ENCODE results near the gene CAMK1D.

The CAMK1D gene

DNA sequence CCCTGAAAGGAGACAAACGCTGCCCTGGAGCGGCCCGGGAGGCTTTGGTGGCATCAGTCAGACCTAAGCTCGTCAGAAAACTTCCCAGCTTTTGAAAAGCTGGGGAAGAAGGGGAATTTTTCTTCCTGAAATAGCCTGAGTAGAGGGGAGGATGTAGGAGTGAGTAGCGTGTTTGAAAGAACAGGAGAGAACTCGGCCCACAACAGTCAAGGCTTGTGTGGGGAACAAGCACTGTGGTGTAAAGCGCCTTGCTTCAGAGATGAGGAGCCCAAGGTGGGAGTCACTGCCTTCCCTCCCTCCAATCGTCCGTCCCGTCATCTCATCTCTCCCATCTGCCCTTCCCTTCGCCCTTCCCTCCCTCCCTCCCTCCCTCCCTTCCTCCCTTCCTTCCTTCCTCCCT is 273.3 kb downstream of the CAMK1D start:
- no peaks in the 10 kb centered on the region for H4K20me1 ChIP-seq (ENCODE audit: control insufficient read depth, insufficient read depth, low read depth, low read length)
- TF ChIP-seq, protein P1, sequence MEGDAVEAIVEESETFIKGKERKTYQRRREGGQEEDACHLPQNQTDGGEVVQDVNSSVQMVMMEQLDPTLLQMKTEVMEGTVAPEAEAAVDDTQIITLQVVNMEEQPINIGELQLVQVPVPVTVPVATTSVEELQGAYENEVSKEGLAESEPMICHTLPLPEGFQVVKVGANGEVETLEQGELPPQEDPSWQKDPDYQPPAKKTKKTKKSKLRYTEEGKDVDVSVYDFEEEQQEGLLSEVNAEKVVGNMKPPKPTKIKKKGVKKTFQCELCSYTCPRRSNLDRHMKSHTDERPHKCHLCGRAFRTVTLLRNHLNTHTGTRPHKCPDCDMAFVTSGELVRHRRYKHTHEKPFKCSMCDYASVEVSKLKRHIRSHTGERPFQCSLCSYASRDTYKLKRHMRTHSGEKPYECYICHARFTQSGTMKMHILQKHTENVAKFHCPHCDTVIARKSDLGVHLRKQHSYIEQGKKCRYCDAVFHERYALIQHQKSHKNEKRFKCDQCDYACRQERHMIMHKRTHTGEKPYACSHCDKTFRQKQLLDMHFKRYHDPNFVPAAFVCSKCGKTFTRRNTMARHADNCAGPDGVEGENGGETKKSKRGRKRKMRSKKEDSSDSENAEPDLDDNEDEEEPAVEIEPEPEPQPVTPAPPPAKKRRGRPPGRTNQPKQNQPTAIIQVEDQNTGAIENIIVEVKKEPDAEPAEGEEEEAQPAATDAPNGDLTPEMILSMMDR (IDR thresholded peaks at IDR 0.05; ENCODE audit: low read depth, low read length, poor library complexity, severe bottlenecking) = no peak
- no peak for TF ChIP-seq EZH2phosphoT487 (IDR thresholded peaks at IDR 0.05; ENCODE audit: borderline replicate concordance, low read length)
- no peaks in the 10 kb centered on the region for H3K27me3 ChIP-seq (ENCODE audit: control insufficient read depth, low read length)
- no peaks in the 10 kb centered on the region for H3F3A ChIP-seq (ENCODE audit: control insufficient read depth, insufficient read depth)
- peaks cover 34% of the 10 kb centered on the region for H3K79me2 ChIP-seq (ENCODE audit: control insufficient read depth, low read length)
- H3K36me3 ChIP-seq (ENCODE audit: control insufficient read depth, low read length) = no peaks in the 10 kb centered on the region
- H3K27ac ChIP-seq (ENCODE audit: low read depth, low read length) = no peak overlapping the region
- H3K4me1 ChIP-seq (ENCODE audit: control insufficient read depth, low read length) = peaks cover 3% of the 10 kb centered on the region; the same call in 1 of the 2 replicates
- no peak overlapping the region for H3K4me3 ChIP-seq (ENCODE audit: low read length)
- no peaks in the 10 kb centered on the region for H3K9me2 ChIP-seq (replicated peaks; ENCODE audit: control insufficient read depth, low read length)
- H3K9me3 ChIP-seq (ENCODE audit: control insufficient read depth, insufficient read depth, low read length) = no peaks in the 10 kb centered on the region; the same call in 1 of the 2 replicates
- no peak overlapping the region for H3K4me2 ChIP-seq (ENCODE audit: low read length)

DNA sequence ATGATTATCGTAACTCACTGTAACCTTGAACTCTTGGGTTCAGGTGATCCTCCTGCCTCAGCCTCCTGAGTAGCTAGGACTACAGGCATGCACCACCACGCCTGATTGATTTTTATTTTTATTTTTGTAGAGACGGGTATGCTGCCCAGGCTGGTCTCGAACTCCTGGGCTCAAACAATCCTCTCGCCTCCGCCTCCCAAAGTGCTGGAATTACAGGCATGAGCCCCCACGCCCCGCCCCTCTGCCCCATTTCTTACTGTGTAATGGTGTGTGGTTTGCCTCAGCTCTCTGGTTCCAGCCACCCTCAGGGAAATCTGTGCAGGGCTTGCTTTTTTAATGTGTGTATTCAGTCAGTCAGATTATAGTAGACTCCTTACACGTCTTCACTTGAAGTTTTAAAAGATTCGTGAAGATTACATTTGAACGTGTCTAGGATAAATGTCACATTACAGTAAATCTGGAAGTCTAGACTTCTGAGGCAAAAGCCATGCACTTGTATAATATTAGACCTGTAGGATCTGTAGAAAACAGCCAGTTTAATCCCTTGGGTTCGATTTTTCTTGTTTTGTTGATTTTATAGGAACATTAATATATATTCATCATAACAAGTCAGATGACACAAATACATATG is 276.2 kb downstream of the CAMK1D start:
- no peaks in the 10 kb centered on the region for H3K9me2 ChIP-seq (replicated peaks; ENCODE audit: control insufficient read depth, low read length)
- H3F3A ChIP-seq (ENCODE audit: control insufficient read depth, insufficient read depth) = no peaks in the 10 kb centered on the region
- no peaks in the 10 kb centered on the region for H3K27me3 ChIP-seq (ENCODE audit: control insufficient read depth, low read length)
- H3K9me3 ChIP-seq (ENCODE audit: control insufficient read depth, insufficient read depth, low read length) = no peaks in the 10 kb centered on the region; the same call in 1 of the 2 replicates
- no peaks in the 10 kb centered on the region for H3K4me1 ChIP-seq (ENCODE audit: control insufficient read depth, low read length)
- H3K4me2 ChIP-seq (ENCODE audit: low read length) = no peak overlapping the region
- H4K20me1 ChIP-seq (ENCODE audit: control insufficient read depth, insufficient read depth, low read depth, low read length) = no peaks in the 10 kb centered on the region
- TF ChIP-seq, protein P1 (IDR thresholded peaks at IDR 0.05; ENCODE audit: low read depth, low read length, poor library complexity, severe bottlenecking) = no peak
- no peak for TF ChIP-seq EZH2phosphoT487 (IDR thresholded peaks at IDR 0.05; ENCODE audit: borderline replicate concordance, low read length)
- H3K79me2 ChIP-seq (ENCODE audit: control insufficient read depth, low read length) = peaks cover 42% of the 10 kb centered on the region
- H3K36me3 ChIP-seq (ENCODE audit: control insufficient read depth, low read length) = no peaks in the 10 kb centered on the region
- no peak overlapping the region for H3K4me3 ChIP-seq (ENCODE audit: low read length)
- no peak overlapping the region for H3K27ac ChIP-seq (ENCODE audit: low read depth, low read length)

DNA sequence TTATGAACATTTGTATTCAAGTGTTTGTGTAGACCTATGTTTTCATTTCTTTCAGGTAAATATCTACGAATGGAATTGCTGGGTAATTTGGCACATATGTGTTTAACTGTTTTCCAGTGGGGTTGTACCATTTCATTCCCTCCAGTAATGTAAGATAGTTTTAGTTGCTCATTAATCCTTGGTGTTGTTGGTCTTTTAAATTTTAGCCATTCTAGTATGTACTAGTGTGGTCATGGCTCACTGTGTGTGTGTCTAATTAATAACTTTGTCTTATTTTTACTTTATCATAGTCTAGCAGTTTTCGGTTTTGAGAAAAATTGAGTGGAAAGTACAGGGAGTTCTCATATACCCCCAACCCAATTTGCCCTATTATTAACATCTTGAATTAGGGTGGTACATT is 278.8 kb downstream of the CAMK1D start:
- TF ChIP-seq EZH2phosphoT487 (IDR thresholded peaks at IDR 0.05; ENCODE audit: borderline replicate concordance, low read length) = no peak
- TF ChIP-seq, protein P1 (IDR thresholded peaks at IDR 0.05; ENCODE audit: low read depth, low read length, poor library complexity, severe bottlenecking) = no peak
- no peaks in the 10 kb centered on the region for H3K27me3 ChIP-seq (ENCODE audit: control insufficient read depth, low read length)
- H3K79me2 ChIP-seq (ENCODE audit: control insufficient read depth, low read length) = peaks cover 32% of the 10 kb centered on the region
- no peak overlapping the region for H3K27ac ChIP-seq (ENCODE audit: low read depth, low read length)
- no peaks in the 10 kb centered on the region for H3K9me2 ChIP-seq (replicated peaks; ENCODE audit: control insufficient read depth, low read length)
- no peaks in the 10 kb centered on the region for H3K36me3 ChIP-seq (ENCODE audit: control insufficient read depth, low read length)
- H3K4me1 ChIP-seq (ENCODE audit: control insufficient read depth, low read length) = no peaks in the 10 kb centered on the region
- no peak overlapping the region for H3K4me3 ChIP-seq (ENCODE audit: low read length)
- H3K9me3 ChIP-seq (ENCODE audit: control insufficient read depth, insufficient read depth, low read length) = no peaks in the 10 kb centered on the region
- H4K20me1 ChIP-seq (ENCODE audit: control insufficient read depth, insufficient read depth, low read depth, low read length) = no peaks in the 10 kb centered on the region
- H3F3A ChIP-seq (ENCODE audit: control insufficient read depth, insufficient read depth) = no peaks in the 10 kb centered on the region
- no peak overlapping the region for H3K4me2 ChIP-seq (ENCODE audit: low read length)

Measured in DOHH2 (cell line).